K562 (cell line): ENCODE measurements around the gene MBOAT7.
"Not testable (repeated sequence)": the region's sequence is repeated elsewhere in the genome, so short reads cannot be mapped to it uniquely, and the experiment has no call there.

Experiments used
- CHD4 ChIP-seq: fragments of 200-600 bp; sonication (generic); IDR thresholded peaks from 3 replicates; pipeline ENCODE4 v1.6.1; 2012; ENCODE audit warnings: low read depth, mild to moderate bottlenecking, mixed read lengths, low read length, inconsistent platforms; ENCODE audit not compliant: insufficient read depth, insufficient replicate concordance, poor library complexity, severe bottlenecking
- EP300 ChIP-seq: IDR thresholded peaks from 2 replicates; pipeline ENCODE4 v1.6.1; 2012; ENCODE audit warnings: low read length, improper control_type of control experiment
- HMGXB4 ChIP-seq: sonication (generic); formaldehyde crosslinking; IDR thresholded peaks from 2 replicates; pipeline ENCODE4 v1.8.1; 2023; ENCODE audit warnings: mild to moderate bottlenecking, missing genetic modification reagents
- NRF1 ChIP-seq, 2 experiments: fragments of 450-650 bp; IDR thresholded peaks in 1 of 2; conservative IDR thresholded peaks in 1 of 2; 2 replicates each; pipeline ENCODE4 v1.6.1; 2014; ENCODE audit warnings: mild to moderate bottlenecking in 2 of 2
- POLR2AphosphoS5 ChIP-seq: IDR thresholded peaks from 2 replicates; pipeline ENCODE4 v1.6.1; 2011; ENCODE audit warnings: mild to moderate bottlenecking, low read depth, low read length, moderate library complexity; ENCODE audit not compliant: control insufficient read depth, insufficient read depth
- SIN3B ChIP-seq: fragments of 450-650 bp; IDR thresholded peaks from 2 replicates; pipeline ENCODE4 v1.6.1; 2017; ENCODE audit warnings: low read depth, mild to moderate bottlenecking, moderate library complexity
- TAF1 ChIP-seq: IDR thresholded peaks from 2 replicates; pipeline ENCODE4 v1.6.1; 2011; ENCODE audit warnings: mild to moderate bottlenecking, low read length, moderate library complexity; ENCODE audit not compliant: insufficient read depth, control insufficient read depth, severe bottlenecking; ENCODE audit errors: extremely low read depth
- TAF9B ChIP-seq: fragments of 450-650 bp; IDR thresholded peaks from 2 replicates; pipeline ENCODE4 v1.6.1; 2018; ENCODE audit warnings: mild to moderate bottlenecking; ENCODE audit not compliant: partially characterized antibody
- USF2 ChIP-seq: sonication (generic); formaldehyde crosslinking; IDR thresholded peaks from 2 replicates; pipeline ENCODE4 v1.5.0; 2020; ENCODE audit warnings: missing genetic modification reagents
- ZBTB40 ChIP-seq, 2 experiments: fragments of 450-650 bp in 1 of 2; sonication (generic) in 1 of 2; formaldehyde crosslinking in 1 of 2; IDR thresholded peaks; 2 replicates each; pipeline versions ENCODE4 v1.7.1 to v1.9.0; 2016 to 2022; ENCODE audit warnings: inconsistent platforms in 1 of 2, mild to moderate bottlenecking in 1 of 2, missing genetic modification reagents in 1 of 2
- ZNF316 ChIP-seq: fragments of 450-650 bp; IDR thresholded peaks from 2 replicates; pipeline ENCODE4 v1.6.1; 2016
- ZNF707 ChIP-seq: fragments of 250-450 bp; sonication (Bioruptor Pico); conservative IDR thresholded peaks from 2 replicates; pipeline ENCODE4 v1.8.0; 2022; ENCODE audit warnings: inconsistent platforms, mild to moderate bottlenecking, moderate library complexity
- TF ChIP-seq, protein P1 (sequence below): fragments of 150-350 bp; conservative IDR thresholded peaks from 2 replicates; pipeline ENCODE4 v1.6.1; 2014; ENCODE audit warnings: low read length
- TF ChIP-seq, protein P2 (sequence below): fragments of 200-800 bp; sonication (Bioruptor generic); IDR thresholded peaks from 2 replicates; pipeline ENCODE4 v1.6.1; 2017; ENCODE audit warnings: missing genetic modification characterization, missing compliant biosample characterization

DNA sequence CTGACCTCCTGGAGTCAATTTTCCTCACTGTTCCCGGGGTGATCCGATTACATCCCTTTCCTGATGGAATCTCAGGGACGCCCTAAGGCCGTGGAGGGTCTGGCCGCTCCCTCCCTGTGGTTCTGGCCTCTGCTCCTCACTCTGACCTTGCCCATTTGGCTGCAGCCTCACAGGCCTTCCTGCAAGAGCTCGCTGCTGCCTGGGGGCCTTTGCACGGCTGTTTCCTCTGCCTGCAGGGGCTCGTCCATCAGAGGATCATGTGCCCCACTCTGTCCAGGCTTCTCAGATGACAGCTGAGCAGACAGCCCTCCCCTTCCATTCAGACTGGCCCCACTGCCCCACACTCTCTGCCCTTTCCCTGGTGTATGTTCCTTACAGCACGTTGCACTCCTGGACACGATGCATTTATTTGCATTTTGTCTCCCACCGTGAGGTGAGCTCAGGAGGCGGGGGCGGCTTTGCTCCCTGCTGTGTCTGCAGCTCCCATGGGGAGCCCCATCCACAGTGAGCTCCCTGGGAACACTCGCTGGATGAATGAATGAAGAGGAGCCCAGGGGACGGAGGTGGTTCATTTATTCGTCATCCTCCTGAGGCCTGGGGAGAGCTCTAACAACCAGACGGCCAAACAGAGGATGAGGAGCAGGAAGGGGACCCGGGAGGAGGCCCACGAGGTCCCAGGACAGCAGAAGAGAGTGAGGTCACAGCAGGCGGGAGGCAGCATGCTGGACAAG, 28.3 kb upstream of the MBOAT7 start:
- TF ChIP-seq HMGXB4 (CRISPR knock-in tag); SIN3B; NRF1 (conservative IDR thresholded peaks at IDR 0.05 in 1 of 2, IDR thresholded peaks at IDR 0.05 in 1 of 2); ZNF316; CHD4; TAF9B; ZNF707 (CRISPR knock-in tag); TAF1; POLR2AphosphoS5; ZBTB40 (IDR thresholded peaks at IDR 0.05); ZBTB40 (CRISPR knock-in tag; IDR thresholded peaks at IDR 0.05); USF2 (CRISPR knock-in tag); EP300: not testable (repeated sequence)
- TF ChIP-seq, protein P1, sequence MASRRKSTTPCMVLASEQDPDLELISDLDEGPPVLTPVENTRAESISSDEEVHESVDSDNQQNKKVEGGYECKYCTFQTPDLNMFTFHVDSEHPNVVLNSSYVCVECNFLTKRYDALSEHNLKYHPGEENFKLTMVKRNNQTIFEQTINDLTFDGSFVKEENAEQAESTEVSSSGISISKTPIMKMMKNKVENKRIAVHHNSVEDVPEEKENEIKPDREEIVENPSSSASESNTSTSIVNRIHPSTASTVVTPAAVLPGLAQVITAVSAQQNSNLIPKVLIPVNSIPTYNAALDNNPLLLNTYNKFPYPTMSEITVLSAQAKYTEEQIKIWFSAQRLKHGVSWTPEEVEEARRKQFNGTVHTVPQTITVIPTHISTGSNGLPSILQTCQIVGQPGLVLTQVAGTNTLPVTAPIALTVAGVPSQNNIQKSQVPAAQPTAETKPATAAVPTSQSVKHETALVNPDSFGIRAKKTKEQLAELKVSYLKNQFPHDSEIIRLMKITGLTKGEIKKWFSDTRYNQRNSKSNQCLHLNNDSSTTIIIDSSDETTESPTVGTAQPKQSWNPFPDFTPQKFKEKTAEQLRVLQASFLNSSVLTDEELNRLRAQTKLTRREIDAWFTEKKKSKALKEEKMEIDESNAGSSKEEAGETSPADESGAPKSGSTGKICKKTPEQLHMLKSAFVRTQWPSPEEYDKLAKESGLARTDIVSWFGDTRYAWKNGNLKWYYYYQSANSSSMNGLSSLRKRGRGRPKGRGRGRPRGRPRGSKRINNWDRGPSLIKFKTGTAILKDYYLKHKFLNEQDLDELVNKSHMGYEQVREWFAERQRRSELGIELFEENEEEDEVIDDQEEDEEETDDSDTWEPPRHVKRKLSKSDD: not testable (repeated sequence)
- TF ChIP-seq, protein P2, sequence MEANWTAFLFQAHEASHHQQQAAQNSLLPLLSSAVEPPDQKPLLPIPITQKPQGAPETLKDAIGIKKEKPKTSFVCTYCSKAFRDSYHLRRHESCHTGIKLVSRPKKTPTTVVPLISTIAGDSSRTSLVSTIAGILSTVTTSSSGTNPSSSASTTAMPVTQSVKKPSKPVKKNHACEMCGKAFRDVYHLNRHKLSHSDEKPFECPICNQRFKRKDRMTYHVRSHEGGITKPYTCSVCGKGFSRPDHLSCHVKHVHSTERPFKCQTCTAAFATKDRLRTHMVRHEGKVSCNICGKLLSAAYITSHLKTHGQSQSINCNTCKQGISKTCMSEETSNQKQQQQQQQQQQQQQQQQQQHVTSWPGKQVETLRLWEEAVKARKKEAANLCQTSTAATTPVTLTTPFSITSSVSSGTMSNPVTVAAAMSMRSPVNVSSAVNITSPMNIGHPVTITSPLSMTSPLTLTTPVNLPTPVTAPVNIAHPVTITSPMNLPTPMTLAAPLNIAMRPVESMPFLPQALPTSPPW (CRISPR knock-in tag): not testable (repeated sequence)
